IPS-15b (cell line): ENCODE measurements around the gene PTTG1IP.

Experiments
- H3K27me3 ChIP-seq: one replicate; pipeline ENCODE4 v1.6.1; 2013; ENCODE audit warnings: low read length; ENCODE audit not compliant: control insufficient read depth, insufficient read depth
- H3K36me3 ChIP-seq: one replicate; pipeline ENCODE4 v1.6.1; 2013; ENCODE audit warnings: low read length; ENCODE audit not compliant: control insufficient read depth, insufficient read depth
- H3K4me1 ChIP-seq: one replicate; pipeline ENCODE4 v1.6.1; 2013; ENCODE audit warnings: mild to moderate bottlenecking, low read length; ENCODE audit not compliant: control insufficient read depth, insufficient read depth
- H3K4me3 ChIP-seq: one replicate; pipeline ENCODE4 v1.5.1; 2013; ENCODE audit warnings: low read depth, low read length
- H3K9ac ChIP-seq: one replicate; pipeline ENCODE4 v1.6.1; 2013; ENCODE audit warnings: low read depth, mild to moderate bottlenecking, low read length
- H3K9me3 ChIP-seq: one replicate; pipeline ENCODE4 v1.6.1; 2013; ENCODE audit warnings: mild to moderate bottlenecking, low read length; ENCODE audit not compliant: control insufficient read depth, insufficient read depth

The PTTG1IP gene

DNA sequence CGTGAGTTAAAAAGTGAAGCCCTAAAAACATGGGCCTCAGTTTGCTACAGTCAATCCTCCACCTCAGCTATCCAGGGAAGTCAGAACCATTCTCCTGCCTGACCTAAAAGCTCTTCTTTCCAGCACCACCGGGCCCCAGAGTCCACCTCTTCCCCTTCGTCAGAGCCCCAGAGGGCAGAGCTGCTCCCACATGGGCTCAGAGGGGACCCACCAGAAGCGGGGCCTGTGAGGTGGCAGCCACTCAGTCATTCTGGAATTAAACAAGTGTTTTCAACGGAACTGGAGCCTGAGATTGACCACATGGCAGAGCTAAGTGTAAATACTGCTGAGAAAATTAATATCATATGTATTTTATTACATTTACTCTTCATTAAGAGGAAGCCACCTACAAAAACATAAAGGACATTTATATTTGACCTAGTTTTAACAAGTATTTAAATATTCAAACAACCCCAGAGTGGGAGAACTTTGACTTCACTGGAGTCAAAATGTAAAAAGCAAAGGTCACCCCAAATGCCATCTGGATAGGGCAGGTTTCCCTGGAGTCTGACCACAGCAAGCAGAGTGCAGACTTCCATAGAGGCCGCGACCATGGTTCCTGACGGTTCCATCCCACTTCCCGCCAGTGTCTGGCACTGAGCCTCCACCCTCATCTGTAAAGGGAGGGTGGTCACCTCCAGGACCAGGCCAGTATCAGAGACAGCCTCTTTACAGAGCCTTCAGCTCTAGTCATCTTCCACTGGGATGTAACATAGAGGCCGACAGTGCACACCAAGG lies 57.5 kb downstream of the PTTG1IP start:
- Histone ChIP-seq H3K9me3 (peaks cover 6% of the 10 kb centered on the region), H3K4me1 (peaks cover 3% of the 10 kb centered on the region)

DNA sequence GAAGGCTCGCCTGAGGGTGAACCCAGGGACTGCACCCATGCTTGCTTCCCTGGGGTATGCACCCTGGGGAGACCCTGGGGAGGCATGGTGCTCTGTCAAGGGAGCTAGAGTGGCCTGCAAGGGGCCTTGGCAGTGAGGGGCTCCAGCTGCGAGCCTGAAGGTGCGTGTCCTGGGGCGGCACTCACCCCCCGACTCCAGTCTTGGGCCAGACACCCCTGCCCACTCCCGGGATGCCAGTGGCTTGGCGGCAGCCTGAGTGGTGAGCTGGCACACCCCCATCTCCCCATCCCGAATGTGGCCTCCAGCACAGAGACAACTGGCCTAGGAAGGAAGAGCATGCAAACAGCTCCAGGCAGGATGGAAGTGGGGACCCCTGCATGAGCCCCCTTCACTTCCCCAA lies 58.3 kb downstream of the PTTG1IP start:
- H3K4me3 ChIP-seq: no peak overlapping the region
- H3K4me1 ChIP-seq: peaks cover 3% of the 10 kb centered on the region
- H3K27me3 ChIP-seq: peaks cover 8% of the 10 kb centered on the region
- H3K9ac ChIP-seq: no peak overlapping the region
- H3K9me3 ChIP-seq: peaks cover 6% of the 10 kb centered on the region
- H3K36me3 ChIP-seq: peaks cover 15% of the 10 kb centered on the region

More for the DNA sequence above, 57.5 kb downstream of the PTTG1IP start:
- Histone ChIP-seq H3K27me3 (peaks cover 8% of the 10 kb centered on the region), H3K9ac (no peak overlapping the region), H3K36me3 (peaks cover 12% of the 10 kb centered on the region), H3K4me3 (no peak overlapping the region)

GRCh38 chr21:44814498-44815023 lies 58.9 kb downstream of the PTTG1IP start:
- peaks cover 3% of the 10 kb centered on the region for H3K4me1 ChIP-seq
- H3K27me3 ChIP-seq: peaks cover 6% of the 10 kb centered on the region
- H3K4me3 ChIP-seq: no peak overlapping the region
- peaks cover 3% of the 10 kb centered on the region for H3K9me3 ChIP-seq
- H3K36me3 ChIP-seq: peaks cover 12% of the 10 kb centered on the region
- no peak overlapping the region for H3K9ac ChIP-seq

- H3K27me3 ChIP-seq: no peaks in the 10 kb centered on the region
- no peak overlapping the region for H3K4me3 ChIP-seq
- no peaks in the 10 kb centered on the region for H3K9me3 ChIP-seq
- peaks cover 3% of the 10 kb centered on the region for H3K4me1 ChIP-seq
- H3K36me3 ChIP-seq: peaks cover 12% of the 10 kb centered on the region
- H3K9ac ChIP-seq: no peak overlapping the region
These were observed 59.8 kb downstream of the PTTG1IP start for GRCh38 chr21:44813727-44814126.

- Histone ChIP-seq H3K9ac (no peak overlapping the region), H3K36me3 (peaks cover 12% of the 10 kb centered on the region), H3K27me3 (no peaks in the 10 kb centered on the region), H3K4me1 (peaks cover 3% of the 10 kb centered on the region), H3K4me3 (no peak overlapping the region), H3K9me3 (no peaks in the 10 kb centered on the region)
These were observed 60.3 kb downstream of the PTTG1IP start for GRCh38 chr21:44813149-44813548.

DNA sequence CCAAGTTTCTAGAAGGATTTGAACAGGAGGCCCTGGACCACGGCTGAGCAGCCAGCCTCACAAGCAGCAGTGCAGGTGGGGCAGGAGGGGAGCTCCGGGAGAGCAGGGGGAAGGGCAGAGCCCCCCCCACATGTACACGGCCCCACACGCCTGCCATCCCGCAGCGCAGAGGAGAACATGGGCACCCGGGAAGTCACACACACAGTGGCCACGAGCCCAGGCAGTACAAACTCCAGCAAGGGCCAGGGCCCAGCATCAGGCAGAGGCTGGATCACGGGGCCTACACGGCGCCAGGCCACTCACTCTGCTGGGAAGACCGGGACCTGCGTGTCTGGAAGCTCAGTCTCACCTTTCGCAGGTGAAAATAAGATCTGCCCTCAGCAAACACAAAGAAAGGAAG lies 60.9 kb downstream of the PTTG1IP start:
- no peaks in the 10 kb centered on the region for H3K27me3 ChIP-seq
- H3K4me1 ChIP-seq: peaks cover 3% of the 10 kb centered on the region
- no peak overlapping the region for H3K9ac ChIP-seq
- H3K4me3 ChIP-seq: no peak overlapping the region
- H3K9me3 ChIP-seq: no peaks in the 10 kb centered on the region
- peaks cover 12% of the 10 kb centered on the region for H3K36me3 ChIP-seq

DNA sequence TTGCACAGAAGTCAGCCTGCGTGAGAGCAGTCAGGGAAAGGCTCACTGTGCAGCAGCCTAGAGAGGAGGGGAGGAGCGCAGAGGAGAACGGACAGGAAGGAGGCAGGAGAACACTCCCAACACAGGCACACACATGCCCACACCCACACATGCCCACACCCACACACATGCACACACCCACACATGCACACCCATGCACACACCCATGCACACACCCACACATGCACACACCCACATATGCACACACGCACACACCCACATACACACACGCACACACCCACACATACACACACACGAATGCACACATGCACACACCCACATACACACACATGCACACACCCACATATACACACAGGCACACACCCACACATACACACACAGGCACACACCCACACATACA lies 62.7 kb downstream of the PTTG1IP start:
- Histone ChIP-seq H3K27me3 (no peaks in the 10 kb centered on the region), H3K9ac (peak overlapping the region; percentile 12), H3K4me1 (no peaks in the 10 kb centered on the region), H3K4me3 (no peak overlapping the region), H3K9me3 (no peaks in the 10 kb centered on the region), H3K36me3 (peaks cover 19% of the 10 kb centered on the region)

DNA sequence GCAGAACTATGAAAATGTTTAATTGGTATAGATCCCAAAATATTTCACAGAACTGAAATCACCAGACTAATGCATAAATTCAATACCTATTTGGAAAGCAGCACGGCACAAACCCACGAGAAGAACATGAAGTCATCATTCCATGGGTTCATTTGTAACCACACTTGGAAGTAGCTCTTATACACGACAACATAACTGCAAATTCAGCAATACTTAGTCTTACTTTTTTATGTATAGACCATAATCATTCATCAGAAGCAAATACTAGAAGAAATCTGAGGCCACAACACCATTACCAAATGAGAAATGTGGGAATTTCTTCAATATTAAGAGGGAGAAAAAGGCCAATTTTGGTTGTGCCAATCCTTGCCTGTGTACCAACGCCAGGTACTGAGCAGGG lies 67.6 kb downstream of the PTTG1IP start:
- Histone ChIP-seq H3K9ac (no peak overlapping the region), H3K4me1 (peaks cover 5% of the 10 kb centered on the region), H3K36me3 (peaks cover 10% of the 10 kb centered on the region), H3K27me3 (no peaks in the 10 kb centered on the region), H3K4me3 (no peak overlapping the region), H3K9me3 (no peaks in the 10 kb centered on the region)

GRCh38 chr21:44805226-44805625 lies 68.3 kb downstream of the PTTG1IP start:
- Histone ChIP-seq H3K36me3 (peaks cover 7% of the 10 kb centered on the region), H3K27me3 (no peaks in the 10 kb centered on the region), H3K4me1 (peaks cover 5% of the 10 kb centered on the region), H3K9me3 (no peaks in the 10 kb centered on the region), H3K9ac (no peak overlapping the region), H3K4me3 (no peak overlapping the region)

GRCh38 chr21:44804762-44805161 lies 68.7 kb downstream of the PTTG1IP start:
- no peaks in the 10 kb centered on the region for H3K27me3 ChIP-seq
- H3K36me3 ChIP-seq: peaks cover 7% of the 10 kb centered on the region
- no peak overlapping the region for H3K9ac ChIP-seq
- no peak overlapping the region for H3K4me3 ChIP-seq
- peaks cover 5% of the 10 kb centered on the region for H3K4me1 ChIP-seq
- H3K9me3 ChIP-seq: no peaks in the 10 kb centered on the region

GRCh38 chr21:44803651-44804050 lies 69.8 kb downstream of the PTTG1IP start:
- Histone ChIP-seq H3K4me3 (no peak overlapping the region), H3K9me3 (no peaks in the 10 kb centered on the region), H3K36me3 (peaks cover 10% of the 10 kb centered on the region), H3K4me1 (peaks cover 5% of the 10 kb centered on the region), H3K9ac (no peak overlapping the region), H3K27me3 (no peaks in the 10 kb centered on the region)

DNA sequence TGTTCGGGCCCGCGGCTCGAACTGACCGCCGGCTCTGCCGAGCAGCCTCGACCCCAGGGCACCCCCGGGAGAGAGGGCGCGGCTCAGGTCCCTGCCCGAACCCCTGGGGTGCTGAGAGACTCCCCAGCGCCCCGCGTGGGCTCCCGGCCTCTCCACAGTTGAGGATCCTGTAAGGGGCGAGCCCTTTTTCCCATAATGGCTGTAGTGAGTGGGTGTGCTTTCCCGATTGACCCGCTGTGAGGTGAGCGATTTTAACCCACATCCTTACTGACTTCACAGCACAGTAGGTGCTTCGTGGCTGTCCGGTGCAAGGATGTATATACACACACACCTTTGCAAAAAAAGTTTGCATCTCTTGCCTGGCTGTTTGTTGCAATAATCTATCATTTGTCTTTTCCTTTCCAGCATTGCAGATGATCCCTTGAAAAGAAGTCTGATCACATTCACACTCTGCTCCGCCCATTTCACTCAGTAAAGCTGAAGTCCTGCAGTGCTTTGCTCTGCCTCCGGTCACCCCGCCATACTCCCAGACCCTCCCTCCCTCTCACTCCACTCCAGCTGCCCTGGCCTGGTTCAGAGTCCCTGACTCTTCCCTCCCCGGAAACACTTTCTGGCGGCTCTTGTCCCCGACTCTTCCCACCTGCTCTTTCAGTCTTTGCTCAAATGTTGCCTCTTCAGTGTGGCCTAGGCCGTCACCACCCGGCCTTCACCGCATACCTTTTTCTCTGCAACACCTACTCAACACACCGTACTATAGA lies 70.9 kb downstream of the PTTG1IP start:
- H3K9me3 ChIP-seq: no peaks in the 10 kb centered on the region
- H3K4me3 ChIP-seq: peak overlapping the region; percentile 63
- peak overlapping the region; percentile 76 for H3K9ac ChIP-seq
- no peaks in the 10 kb centered on the region for H3K27me3 ChIP-seq
- peaks cover 5% of the 10 kb centered on the region for H3K4me1 ChIP-seq
- H3K36me3 ChIP-seq: peaks cover 13% of the 10 kb centered on the region
